ENCODE measurements around the gene CHRNB1.

The CHRNB1 gene

GRCh38 chr17:7438656-7439460 lies 6.0 kb upstream of the CHRNB1 start:
- ATAC-seq = no peak

GRCh38 chr17:7439462-7440112 lies 5.3 kb upstream of the CHRNB1 start, which contains the start of gene FGF11:
Gene FGF11, plus strand, starts transcription at chr17:7439512. Its CDS starts 109 bp downstream, at chr17:7439621.
- ATAC-seq = no peak

GRCh38 chr17:7440113-7440833 lies 4.6 kb upstream of the CHRNB1 start:
- ATAC-seq = no peak

GRCh38 chr17:7440834-7441195 lies 4.0 kb upstream of the CHRNB1 start:
- ATAC-seq = no peak

GRCh38 chr17:7441266-7441665 lies 3.6 kb upstream of the CHRNB1 start:
- no peak for ATAC-seq

- no peak for ATAC-seq
Measured at GRCh38 chr17:7442142-7442541, 2.7 kb upstream of the CHRNB1 start.

GRCh38 chr17:7443499-7444485 lies 1.1 kb upstream of the CHRNB1 start:
- no peak for ATAC-seq

- ATAC-seq = peak; percentile 68 to 80
Measured at GRCh38 chr17:7445619-7445968, 733 bp downstream of the CHRNB1 start.

- ATAC-seq = no peak
Measured at GRCh38 chr17:7448461-7448860, 3.6 kb downstream of the CHRNB1 start.

GRCh38 chr17:7459961-7460545 lies 15.2 kb downstream of the CHRNB1 start:
- no peak for ATAC-seq

GRCh38 chr17:7460850-7461660 lies 16.2 kb downstream of the CHRNB1 start:
- no peak for ATAC-seq

GRCh38 chr17:7462474-7463371 lies 17.9 kb downstream of the CHRNB1 start:
- no peak for ATAC-seq

GRCh38 chr17:7463372-7463846 lies 18.5 kb downstream of the CHRNB1 start:
- no peak for ATAC-seq

GRCh38 chr17:7464081-7464480 lies 19.2 kb downstream of the CHRNB1 start:
- ATAC-seq = no peak

- no peak for ATAC-seq
Measured at GRCh38 chr17:7465597-7466275, 20.9 kb downstream of the CHRNB1 start.

GRCh38 chr17:7466318-7466638 lies 21.4 kb downstream of the CHRNB1 start:
- ATAC-seq = no peak

GRCh38 chr17:7466639-7467341 lies 21.9 kb downstream of the CHRNB1 start:
- no peak for ATAC-seq

GRCh38 chr17:7467498-7467897 lies 22.6 kb downstream of the CHRNB1 start:
- ATAC-seq = no peak

- no peak for ATAC-seq
Measured at GRCh38 chr17:7468290-7468689, 23.4 kb downstream of the CHRNB1 start.

All from activated CD4-positive, CD25-positive, alpha-beta regulatory T cell treated with anti-CD3 and anti-CD28 coated beads, Interleukin-2, amount 50 U/mL, for 24 hours (primary cell).